HepG2 (cell line): Measurements from ENCODE around the gene SPON2. TPM values are rescaled to one million over a fixed set of nuclear protein-coding genes. Genes with fewer than 3 reads are reported as not detected.

Experiments
- ATAC-seq: fragments of 200-7000 bp; cut with Tn5 transposase; 3 replicates; pipeline ENCODE4 v1.9.1; 2020; ENCODE audit warnings: mild to moderate bottlenecking, moderate library complexity
- BruUV-seq: library from RNA; stranded (reverse); fragments of 400-500 nt; replicated peaks from 2 replicates; lab custom pipeline; 2021; lab: Mats Ljungman, UMichigan
- CTCF ChIA-PET: fragments of 300-600 bp; formaldehyde crosslinking; extraction: SDS; loops from one replicate; lab custom pipeline; 2021; ENCODE audit warnings: low total read pairs, inconsistent platforms, low intra/inter-chr PET ratio; lab: Yijun Ruan, JAX
- POLR2A ChIA-PET: fragments of 350-600 bp; sonication (Branson Sonifier 250); formaldehyde crosslinking; loops from one replicate; lab custom pipeline; 2020; ENCODE audit warnings: antibody characterized with exemption, inconsistent platforms; lab: Yijun Ruan, JAX
- DNase-seq: peaks from one replicate; pipeline ENCODE4 v3.0.0-alpha.2; 2015; ENCODE audit warnings: low spot score
- FAIRE-seq: peaks from 3 replicates; lab custom pipeline; 2011; peaks lifted over from hg19 to GRCh38; lab: Jason Lieb, UNC
- H2AFZ ChIP-seq: one replicate; pipeline ENCODE4 v1.6.1; 2011; ENCODE audit warnings: low read length, inconsistent platforms
- H3K27ac ChIP-seq: fragments of 300-600 bp; 3 replicates; pipeline ENCODE4 v1.8.0; 2011; ENCODE audit warnings: mixed run types, mild to moderate bottlenecking, mixed read lengths, low read length, inconsistent platforms; ENCODE audit not compliant: insufficient read depth; ENCODE audit errors: extremely low read length
- H3K27me3 ChIP-seq, 2 experiments: fragments of 200-600 bp in 1 of 2; 2 replicates in 1 of 2; 3 replicates in 1 of 2; pipeline versions ENCODE4 v1.6.0 to v1.8.0; 2011; ENCODE audit warnings: low read length in 2 of 2, mild to moderate bottlenecking in 2 of 2, moderate library complexity in 2 of 2, inconsistent platforms in 1 of 2; ENCODE audit not compliant: insufficient read depth in 2 of 2, control insufficient read depth in 1 of 2
- H3K36me3 ChIP-seq, 2 experiments: fragments of 200-600 bp in 1 of 2; replicated peaks in 1 of 2; 2 replicates in 1 of 2; 3 replicates in 1 of 2; pipeline versions ENCODE4 v1.5.1 to v1.8.0; 2011; ENCODE audit warnings: low read length in 2 of 2, inconsistent platforms in 1 of 2; ENCODE audit not compliant: insufficient read depth in 2 of 2, control insufficient read depth in 1 of 2
- H3K4me1 ChIP-seq: 2 replicates; pipeline ENCODE4 v1.5.1; 2012; ENCODE audit warnings: low read length, inconsistent platforms; ENCODE audit not compliant: insufficient read depth
- H3K4me2 ChIP-seq: 2 replicates; pipeline ENCODE4 v1.6.0; 2011; ENCODE audit warnings: low read depth, low read length, inconsistent platforms
- H3K4me3 ChIP-seq, 3 experiments: fragments of 200-600 bp in 1 of 3; sonication (generic), shearing (Covaris generic) in 1 of 3; replicated peaks in 1 of 3; 2 replicates each; pipeline ENCODE4 v1.5.1; 2011 to 2016; ENCODE audit warnings: low read length in 3 of 3, inconsistent platforms in 2 of 3, low read depth in 2 of 3, mild to moderate bottlenecking in 2 of 3, control low read depth in 1 of 3, mixed read lengths in 1 of 3; ENCODE audit not compliant: insufficient read depth in 1 of 3
- H3K79me2 ChIP-seq: one replicate; pipeline ENCODE4 v1.6.1; 2011; ENCODE audit warnings: low read length, inconsistent platforms; ENCODE audit not compliant: insufficient read depth
- H3K9ac ChIP-seq: 2 replicates; pipeline ENCODE4 v1.6.0; 2011; ENCODE audit warnings: mild to moderate bottlenecking, low read depth, low read length, inconsistent platforms; ENCODE audit not compliant: insufficient read depth
- H3K9me3 ChIP-seq: 2 replicates; pipeline ENCODE4 v1.5.1; 2012; ENCODE audit warnings: mild to moderate bottlenecking, low read length
- H4K20me1 ChIP-seq: 2 replicates; pipeline ENCODE4 v1.6.0; 2011; ENCODE audit warnings: inconsistent platforms, mild to moderate bottlenecking, low read length, moderate library complexity; ENCODE audit not compliant: insufficient read depth
- REST ChIP-seq, 2 experiments: IDR thresholded peaks; 2 replicates each; pipeline ENCODE4 v1.6.1; 2011 to 2012; ENCODE audit warnings: low read length in 2 of 2, borderline replicate concordance in 1 of 2, low read depth in 1 of 2, mild to moderate bottlenecking in 1 of 2, moderate library complexity in 1 of 2
- TARDBP ChIP-seq: sonication (generic); formaldehyde crosslinking; IDR thresholded peaks from 2 replicates; pipeline ENCODE4 v1.8.0; 2022; ENCODE audit warnings: mild to moderate bottlenecking, missing genetic modification reagents
- ZNF274 ChIP-seq: sonication (generic); formaldehyde crosslinking; IDR thresholded peaks from 2 replicates; pipeline ENCODE4 v1.5.1; 2020; ENCODE audit warnings: mild to moderate bottlenecking, missing genetic modification reagents
- ZNF850 ChIP-seq: sonication (generic); formaldehyde crosslinking; conservative IDR thresholded peaks from 2 replicates; pipeline ENCODE4 v1.9.0; 2021; ENCODE audit warnings: mild to moderate bottlenecking, missing genetic modification reagents
- WGBS: methylation state at CpG from one replicate; pipeline ENCODE4 v1.1.6; 2017; ENCODE audit warnings: low lambda C conversion rate; 5-methylcytosine and 5-hydroxymethylcytosine counted together
- in situ Hi-C: cut with HindIII; loops from 2 replicates; pipeline ENCODE4 v1.10.0; 2017; ENCODE audit warnings: low pct_unique_long_range_greater_than_20kb; ENCODE audit not compliant: extremely low pct_ligation_motif_present
- intact Hi-C: fragments of 100-400 bp; cut with micrococcal nuclease; formaldehyde crosslinking; loops from one replicate; pipeline ENCODE4 v1.10.0; 2022; ENCODE audit not compliant: unreplicated experiment
- polyA plus RNA-seq, 8 experiments: library from polyadenylated mRNA; depleted of rRNA in 3 of 8; stranded (reverse) in 7 of 8; unstranded in 1 of 8; fragments of >200 nt; fragmentation: Illumina TruSeq in 4 of 8; extraction: Trizol in 4 of 8; gene quantifications; 2 replicates each; pipeline versions ENCODE4 v1.2.1 to v1.2.3, GENCODE V29; 2011 to 2016; ENCODE audit warnings: low read depth in 4 of 8, missing spikeins in 1 of 8, mixed read lengths in 1 of 8; ENCODE audit not compliant: insufficient read depth in 1 of 8
- total RNA-seq, 5 experiments: library from RNA; depleted of rRNA; stranded (reverse); fragments of >200 nt; fragmentation: Illumina TruSeq; extraction: Trizol; gene quantifications; 2 replicates each; pipeline ENCODE4 v1.2.3, GENCODE V29; 2016; ENCODE audit warnings: low read depth in 1 of 5

SPON2 gene
- total and polyA plus RNA-seq, 2 of the 13 experiments (the other 11 are each of a cell fraction or from before 2014, with no cell fraction given), result 17.4 to 55.2 TPM

GRCh38 chr4:1133033-1133432, 39.4 kb downstream of the SPON2 start:
- ATAC-seq (no peak), DNase-seq (no peak), FAIRE-seq (no peak)
- ChIA-PET POLR2A (no interaction called here), CTCF (no interaction called here)
- 14% methylated on average over 8 of the region's 8 CpGs for WGBS
- Histone ChIP-seq H3K79me2 (no peaks in the 10 kb centered on the region), H3K4me2 (no peak overlapping the region), H3K9me3 (no peaks in the 10 kb centered on the region), H2AFZ (no peak overlapping the region), H4K20me1 (no peaks in the 10 kb centered on the region), H3K36me3 (no peaks in the 10 kb centered on the region), H3K27me3 (peaks cover 2 to 9% of the 10 kb centered on the region in 2 experiments; a peak in 1 of 5 replicates), H3K27ac (no peak overlapping the region), H3K9ac (no peak overlapping the region), H3K4me3 (no peak overlapping the region), H3K4me1 (no peaks in the 10 kb centered on the region)
- TF ChIP-seq REST (IDR thresholded peaks at IDR 0.05; ENCODE audit: borderline replicate concordance in 1 of 2, low read depth in 1 of 2, low read length in 2 of 2), result peak in 1 of 2 experiments; percentile 44; a peak in 1 of 4 replicates
- no peak for TF ChIP-seq ZNF274 (CRISPR knock-in tag)
- no peak for TF ChIP-seq TARDBP (CRISPR knock-in tag)
- TF ChIP-seq ZNF850 (CRISPR knock-in tag), result no peak
- intact Hi-C loops (no loop called here), in situ Hi-C loops (loop anchor here (5.0 kb wide), 2 partner anchors 134 to 219 kb away; no protein-coding TSS in a partner anchor)
- BruUV-seq, result no TSS peak
